ENCODE measurements around the gene SKP1.
A peak's percentile ranks its signal among the peaks of the same experiment; 100 is the strongest.

The SKP1 gene

GRCh38 chr5:134131165-134131564 lies 45.6 kb downstream of the SKP1 start:
- Mint-ChIP-seq H3K36me3 (peaks cover 11% of the 10 kb centered on the region), H3K27ac (peak overlapping the region; percentile 97), H3K9me3 (ENCODE audit: low read depth) (no peaks in the 10 kb centered on the region), H3K4me3 (peak overlapping the region; percentile 85), H3K27me3 (no peaks in the 10 kb centered on the region), H3K4me1 (ENCODE audit: low read depth) (peaks cover 96% of the 10 kb centered on the region)

- H3K36me3 Mint-ChIP-seq, result peaks cover 5% of the 10 kb centered on the region
- peak overlapping the region; percentile 97 for H3K27ac Mint-ChIP-seq
- peak overlapping the region; percentile 85 for H3K4me3 Mint-ChIP-seq
- H3K9me3 Mint-ChIP-seq (ENCODE audit: low read depth), result no peaks in the 10 kb centered on the region
- peaks cover 96% of the 10 kb centered on the region for H3K4me1 Mint-ChIP-seq (ENCODE audit: low read depth)
- no peaks in the 10 kb centered on the region for H3K27me3 Mint-ChIP-seq
Observed at GRCh38 chr5:134130239-134130945, 46.4 kb downstream of the SKP1 start.

GRCh38 chr5:134129411-134130238 lies 47.1 kb downstream of the SKP1 start:
- Mint-ChIP-seq H3K27me3 (no peaks in the 10 kb centered on the region), H3K27ac (peak overlapping the region; percentile 97), H3K36me3 (peaks cover 2% of the 10 kb centered on the region), H3K9me3 (ENCODE audit: low read depth) (no peaks in the 10 kb centered on the region), H3K4me3 (peak overlapping the region; percentile 85), H3K4me1 (ENCODE audit: low read depth) (peaks cover 96% of the 10 kb centered on the region)

- H3K36me3 Mint-ChIP-seq, result peaks cover 2% of the 10 kb centered on the region
- H3K4me3 Mint-ChIP-seq, result peak overlapping the region; percentile 85
- no peaks in the 10 kb centered on the region for H3K9me3 Mint-ChIP-seq (ENCODE audit: low read depth)
- no peaks in the 10 kb centered on the region for H3K27me3 Mint-ChIP-seq
- peak overlapping the region; percentile 97 for H3K27ac Mint-ChIP-seq
- peaks cover 96% of the 10 kb centered on the region for H3K4me1 Mint-ChIP-seq (ENCODE audit: low read depth)
Observed at GRCh38 chr5:134128648-134128995, 48.1 kb downstream of the SKP1 start.

GRCh38 chr5:134127988-134128647 lies 48.6 kb downstream of the SKP1 start:
- peaks cover 2% of the 10 kb centered on the region for H3K36me3 Mint-ChIP-seq
- no peaks in the 10 kb centered on the region for H3K9me3 Mint-ChIP-seq (ENCODE audit: low read depth)
- peaks cover 96% of the 10 kb centered on the region for H3K4me1 Mint-ChIP-seq (ENCODE audit: low read depth)
- peak overlapping the region; percentile 85 for H3K4me3 Mint-ChIP-seq
- no peaks in the 10 kb centered on the region for H3K27me3 Mint-ChIP-seq
- peak overlapping the region; percentile 97 for H3K27ac Mint-ChIP-seq

- Mint-ChIP-seq H3K9me3 (ENCODE audit: low read depth) (no peaks in the 10 kb centered on the region), H3K36me3 (peaks cover 2% of the 10 kb centered on the region), H3K4me3 (peak overlapping the region; percentile 85), H3K4me1 (ENCODE audit: low read depth) (peaks cover 96% of the 10 kb centered on the region), H3K27ac (peak overlapping the region; percentile 97), H3K27me3 (no peaks in the 10 kb centered on the region)
Observed at GRCh38 chr5:134127376-134127861, 49.3 kb downstream of the SKP1 start.

GRCh38 chr5:134125039-134126015 lies 51.4 kb downstream of the SKP1 start:
- no peaks in the 10 kb centered on the region for H3K9me3 Mint-ChIP-seq (ENCODE audit: low read depth)
- H3K4me3 Mint-ChIP-seq, result peak overlapping the region; percentile 85
- no peaks in the 10 kb centered on the region for H3K27me3 Mint-ChIP-seq
- H3K4me1 Mint-ChIP-seq (ENCODE audit: low read depth), result peaks cover 94% of the 10 kb centered on the region
- H3K36me3 Mint-ChIP-seq, result peaks cover 8% of the 10 kb centered on the region
- H3K27ac Mint-ChIP-seq, result peak overlapping the region; percentile 97

- Mint-ChIP-seq H3K27ac (peak overlapping the region; percentile 97), H3K4me1 (ENCODE audit: low read depth) (peaks cover 94% of the 10 kb centered on the region), H3K27me3 (no peaks in the 10 kb centered on the region)
Observed at GRCh38 chr5:134124289-134125038, 52.3 kb downstream of the SKP1 start.

GRCh38 chr5:134123360-134123759 lies 53.4 kb downstream of the SKP1 start:
- no peaks in the 10 kb centered on the region for H3K27me3 Mint-ChIP-seq
- H3K4me1 Mint-ChIP-seq (ENCODE audit: low read depth), result peaks cover 92% of the 10 kb centered on the region
- peaks cover 11% of the 10 kb centered on the region for H3K36me3 Mint-ChIP-seq
- H3K9me3 Mint-ChIP-seq (ENCODE audit: low read depth), result no peaks in the 10 kb centered on the region
- H3K27ac Mint-ChIP-seq, result peak overlapping the region; percentile 97
- H3K4me3 Mint-ChIP-seq, result peak overlapping the region; percentile 92

More at GRCh38 chr5:134124289-134125038, 52.3 kb downstream of the SKP1 start:
- Mint-ChIP-seq H3K4me3 (peak overlapping the region; percentile 85), H3K36me3 (peaks cover 11% of the 10 kb centered on the region), H3K9me3 (ENCODE audit: low read depth) (no peaks in the 10 kb centered on the region)

GRCh38 chr5:134122530-134122929 lies 54.2 kb downstream of the SKP1 start:
- H3K9me3 Mint-ChIP-seq (ENCODE audit: low read depth), result no peaks in the 10 kb centered on the region
- H3K27me3 Mint-ChIP-seq, result no peaks in the 10 kb centered on the region
- peaks cover 91% of the 10 kb centered on the region for H3K4me1 Mint-ChIP-seq (ENCODE audit: low read depth)
- H3K36me3 Mint-ChIP-seq, result peaks cover 11% of the 10 kb centered on the region
- peak overlapping the region; percentile 92 for H3K4me3 Mint-ChIP-seq
- H3K27ac Mint-ChIP-seq, result peak overlapping the region; percentile 97

GRCh38 chr5:134120386-134121138 lies 56.2 kb downstream of the SKP1 start:
- Mint-ChIP-seq H3K4me1 (ENCODE audit: low read depth) (peaks cover 86% of the 10 kb centered on the region), H3K36me3 (peaks cover 14% of the 10 kb centered on the region), H3K27me3 (no peaks in the 10 kb centered on the region), H3K27ac (peak overlapping the region; percentile 92), H3K9me3 (ENCODE audit: low read depth) (no peaks in the 10 kb centered on the region), H3K4me3 (peak overlapping the region; percentile 92)

- H3K4me3 Mint-ChIP-seq, result peak overlapping the region; percentile 92
- no peaks in the 10 kb centered on the region for H3K9me3 Mint-ChIP-seq (ENCODE audit: low read depth)
- no peaks in the 10 kb centered on the region for H3K27me3 Mint-ChIP-seq
- peak overlapping the region; percentile 92 for H3K27ac Mint-ChIP-seq
- H3K4me1 Mint-ChIP-seq (ENCODE audit: low read depth), result peaks cover 78% of the 10 kb centered on the region
- H3K36me3 Mint-ChIP-seq, result peaks cover 14% of the 10 kb centered on the region
Observed at GRCh38 chr5:134119720-134120119, 57.0 kb downstream of the SKP1 start.
